K562 (cell line): ENCODE results near the gene EIF4E1B. TPM values are rescaled to one million over a fixed set of nuclear protein-coding genes. Genes with fewer than 3 reads are reported as not detected.

Experiments used
- CBFB ChIP-seq: sonication (generic); formaldehyde crosslinking; IDR thresholded peaks from 2 replicates; pipeline ENCODE4 v1.4.0; 2020; ENCODE audit warnings: mild to moderate bottlenecking, missing genetic modification reagents
- CLOCK ChIP-seq: fragments of 250-450 bp; sonication (Bioruptor Pico); IDR thresholded peaks from 2 replicates; pipeline ENCODE4 v1.4.0; 2020; ENCODE audit warnings: mild to moderate bottlenecking, moderate library complexity, borderline replicate concordance
- HDGF ChIP-seq: fragments of 450-650 bp; IDR thresholded peaks from 2 replicates; pipeline ENCODE4 v1.6.1; 2016
- HSF4 ChIP-seq: fragments of 250-450 bp; sonication (Bioruptor Pico); IDR thresholded peaks from 2 replicates; pipeline ENCODE4 v2.1.2; 2022; ENCODE audit warnings: mild to moderate bottlenecking, moderate library complexity, borderline replicate concordance
- IRF1 ChIP-seq: sonication (generic); formaldehyde crosslinking; IDR thresholded peaks from 2 replicates; pipeline ENCODE4 v1.8.0; 2022; ENCODE audit warnings: missing genetic modification reagents, mild to moderate bottlenecking, borderline replicate concordance
- NCOR1 ChIP-seq: fragments of 450-650 bp; IDR thresholded peaks from 2 replicates; pipeline ENCODE4 v1.6.1; 2016; ENCODE audit warnings: mild to moderate bottlenecking, moderate library complexity
- NONO ChIP-seq, 2 experiments: fragments of 200-400 bp in 1 of 2; fragments of 450-650 bp in 1 of 2; formaldehyde crosslinking in 1 of 2; IDR thresholded peaks; 2 replicates each; pipeline ENCODE4 v1.6.1; 2017; ENCODE audit warnings: low read depth in 2 of 2, mild to moderate bottlenecking in 2 of 2, moderate library complexity in 2 of 2, low read length in 1 of 2
- RBM17 ChIP-seq: fragments of 200-400 bp; formaldehyde crosslinking; IDR thresholded peaks from 2 replicates; pipeline ENCODE4 v1.6.1; 2017; ENCODE audit warnings: low read depth, mild to moderate bottlenecking, low read length, borderline replicate concordance
- SNAPC5 ChIP-seq: fragments of 250-450 bp; sonication (Bioruptor Pico); IDR thresholded peaks from 2 replicates; pipeline ENCODE4 v1.8.0; 2021; ENCODE audit warnings: moderate library complexity, mild to moderate bottlenecking, inconsistent platforms
- ZNF589 ChIP-seq: fragments of 200-800 bp; sonication (Bioruptor generic); IDR thresholded peaks from 2 replicates; pipeline ENCODE4 v1.6.1; 2016; ENCODE audit warnings: low read depth, missing genetic modification characterization, missing compliant biosample characterization
- ZSCAN29 ChIP-seq: fragments of 450-650 bp; IDR thresholded peaks from 2 replicates; pipeline ENCODE4 v1.6.1; 2017
- polyA plus RNA-seq, 8 experiments: library from polyadenylated mRNA; depleted of rRNA in 4 of 8; stranded (reverse) in 5 of 8; unstranded in 3 of 8; fragments of >200 nt; fragmentation: Nextera tagmentation in 2 of 8; fragmentation: Illumina TruSeq in 1 of 8; extraction: Ambion mirVana in 2 of 8; extraction: Trizol in 1 of 8; gene quantifications; 2 replicates each; pipeline versions ENCODE4 v1.2.1 to v1.2.3, GENCODE V29; 2011 to 2014; ENCODE audit warnings: inconsistent platforms in 1 of 8, missing spikeins in 1 of 8
- total RNA-seq, 7 experiments: library from RNA; depleted of rRNA in 6 of 7; stranded (reverse); fragments of >200 nt in 6 of 7; fragmentation: Illumina TruSeq in 2 of 7; extraction: Trizol in 2 of 7; gene quantifications; 2 replicates each; pipeline versions ENCODE4 v1.2.1 to v1.2.3, GENCODE V29; 2011 to 2021; ENCODE audit warnings: low replicate concordance in 1 of 7
- TF ChIP-seq, protein P1 (sequence below), 2 experiments: IDR thresholded peaks in 1 of 2; conservative IDR thresholded peaks in 1 of 2; 2 replicates each; pipeline ENCODE4 v1.6.1; 2016; ENCODE audit warnings: low read depth in 2 of 2, mild to moderate bottlenecking in 1 of 2, missing compliant biosample characterization in 1 of 2, missing genetic modification characterization in 1 of 2, moderate library complexity in 1 of 2
- TF ChIP-seq, protein P2 (sequence below): fragments of 250-450 bp; sonication (Bioruptor Pico); IDR thresholded peaks from 2 replicates; pipeline ENCODE4 v1.8.0; 2022; ENCODE audit warnings: moderate library complexity, mild to moderate bottlenecking, inconsistent platforms
- TF ChIP-seq, protein P3 (sequence below): fragments of 450-650 bp; IDR thresholded peaks from 2 replicates; pipeline ENCODE4 v1.6.1; 2017; ENCODE audit warnings: antibody characterized with exemption
- TF ChIP-seq, protein P4 (sequence below): fragments of 250-450 bp; sonication (Bioruptor Pico); IDR thresholded peaks from 2 replicates; pipeline ENCODE4 v1.4.0; 2020; ENCODE audit warnings: mild to moderate bottlenecking, moderate library complexity

Gene EIF4E1B
- total and polyA plus RNA-seq, 9 of the 15 experiments (the other 6 are each of a cell fraction or from before 2014, with no cell fraction given) = not detected

DNA sequence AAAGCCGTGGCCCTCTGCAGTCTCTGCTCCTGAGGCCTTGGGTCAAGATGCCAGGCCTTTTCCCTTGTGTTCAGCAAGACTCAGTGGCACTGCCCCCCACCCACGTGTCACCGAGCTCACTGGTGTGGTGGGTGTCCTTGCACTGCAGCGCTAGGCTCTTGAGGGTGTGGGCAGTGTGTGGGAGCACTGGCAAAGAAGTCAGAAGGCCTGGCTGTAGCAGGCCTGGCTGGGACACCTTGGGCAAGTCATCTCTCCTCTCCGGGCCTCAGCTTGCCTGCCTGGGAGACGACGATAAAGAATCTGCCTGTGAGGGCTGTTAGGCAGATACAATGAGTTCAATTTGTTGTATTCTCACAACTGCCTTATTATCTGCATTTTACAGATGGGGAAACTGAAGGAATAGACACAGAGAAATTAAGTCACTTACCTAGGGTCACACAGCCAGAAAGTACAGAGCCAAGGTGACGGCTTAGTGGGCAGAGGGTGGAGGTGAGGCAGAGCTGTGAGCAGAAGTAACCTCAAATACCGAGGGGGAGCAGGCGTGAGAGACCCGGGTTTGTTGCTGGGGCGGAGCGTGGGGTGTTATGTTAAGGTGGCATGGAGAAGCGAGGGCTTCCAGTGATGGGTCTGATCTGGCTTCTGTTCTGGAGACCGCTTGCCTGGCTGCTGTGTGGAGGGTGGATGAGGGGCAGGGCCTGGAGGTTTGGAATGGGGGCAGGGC is 18.2 kb downstream of the EIF4E1B start (continued):
- TF ChIP-seq, protein P1, sequence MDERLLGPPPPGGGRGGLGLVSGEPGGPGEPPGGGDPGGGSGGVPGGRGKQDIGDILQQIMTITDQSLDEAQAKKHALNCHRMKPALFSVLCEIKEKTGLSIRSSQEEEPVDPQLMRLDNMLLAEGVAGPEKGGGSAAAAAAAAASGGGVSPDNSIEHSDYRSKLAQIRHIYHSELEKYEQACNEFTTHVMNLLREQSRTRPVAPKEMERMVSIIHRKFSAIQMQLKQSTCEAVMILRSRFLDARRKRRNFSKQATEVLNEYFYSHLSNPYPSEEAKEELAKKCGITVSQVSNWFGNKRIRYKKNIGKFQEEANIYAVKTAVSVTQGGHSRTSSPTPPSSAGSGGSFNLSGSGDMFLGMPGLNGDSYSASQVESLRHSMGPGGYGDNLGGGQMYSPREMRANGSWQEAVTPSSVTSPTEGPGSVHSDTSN (CRISPR knock-in tag; IDR thresholded peaks at IDR 0.05; ENCODE audit: low read depth) = no peak
- TF ChIP-seq, protein P1 (tag; conservative IDR thresholded peaks at IDR 0.05; ENCODE audit: low read depth) = no peak
- no peak for TF ChIP-seq RBM17
- no peak for TF ChIP-seq NONO (IDR thresholded peaks at IDR 0.05; ENCODE audit: low read depth in 2 of 2, low read length in 1 of 2)
- no peak for TF ChIP-seq HSF4 (CRISPR knock-in tag)
- TF ChIP-seq CBFB = 0 out of 2 replicates have a peak, but pooled peaks have one; percentile 70
- TF ChIP-seq, protein P2, sequence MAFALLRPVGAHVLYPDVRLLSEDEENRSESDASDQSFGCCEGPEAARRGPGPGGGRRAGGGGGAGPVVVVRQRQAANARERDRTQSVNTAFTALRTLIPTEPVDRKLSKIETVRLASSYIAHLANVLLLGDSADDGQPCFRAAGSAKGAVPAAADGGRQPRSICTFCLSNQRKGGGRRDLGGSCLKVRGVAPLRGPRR = no peak
- TF ChIP-seq, protein P3, sequence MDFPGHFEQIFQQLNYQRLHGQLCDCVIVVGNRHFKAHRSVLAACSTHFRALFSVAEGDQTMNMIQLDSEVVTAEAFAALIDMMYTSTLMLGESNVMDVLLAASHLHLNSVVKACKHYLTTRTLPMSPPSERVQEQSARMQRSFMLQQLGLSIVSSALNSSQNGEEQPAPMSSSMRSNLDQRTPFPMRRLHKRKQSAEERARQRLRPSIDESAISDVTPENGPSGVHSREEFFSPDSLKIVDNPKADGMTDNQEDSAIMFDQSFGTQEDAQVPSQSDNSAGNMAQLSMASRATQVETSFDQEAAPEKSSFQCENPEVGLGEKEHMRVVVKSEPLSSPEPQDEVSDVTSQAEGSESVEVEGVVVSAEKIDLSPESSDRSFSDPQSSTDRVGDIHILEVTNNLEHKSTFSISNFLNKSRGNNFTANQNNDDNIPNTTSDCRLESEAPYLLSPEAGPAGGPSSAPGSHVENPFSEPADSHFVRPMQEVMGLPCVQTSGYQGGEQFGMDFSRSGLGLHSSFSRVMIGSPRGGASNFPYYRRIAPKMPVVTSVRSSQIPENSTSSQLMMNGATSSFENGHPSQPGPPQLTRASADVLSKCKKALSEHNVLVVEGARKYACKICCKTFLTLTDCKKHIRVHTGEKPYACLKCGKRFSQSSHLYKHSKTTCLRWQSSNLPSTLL = no peak
- TF ChIP-seq HDGF = no peak
- no peak for TF ChIP-seq CLOCK (CRISPR knock-in tag)
- no peak for TF ChIP-seq ZSCAN29
- TF ChIP-seq ZNF589 (CRISPR knock-in tag) = no peak
- no peak for TF ChIP-seq SNAPC5 (CRISPR knock-in tag)
- TF ChIP-seq, protein P4, sequence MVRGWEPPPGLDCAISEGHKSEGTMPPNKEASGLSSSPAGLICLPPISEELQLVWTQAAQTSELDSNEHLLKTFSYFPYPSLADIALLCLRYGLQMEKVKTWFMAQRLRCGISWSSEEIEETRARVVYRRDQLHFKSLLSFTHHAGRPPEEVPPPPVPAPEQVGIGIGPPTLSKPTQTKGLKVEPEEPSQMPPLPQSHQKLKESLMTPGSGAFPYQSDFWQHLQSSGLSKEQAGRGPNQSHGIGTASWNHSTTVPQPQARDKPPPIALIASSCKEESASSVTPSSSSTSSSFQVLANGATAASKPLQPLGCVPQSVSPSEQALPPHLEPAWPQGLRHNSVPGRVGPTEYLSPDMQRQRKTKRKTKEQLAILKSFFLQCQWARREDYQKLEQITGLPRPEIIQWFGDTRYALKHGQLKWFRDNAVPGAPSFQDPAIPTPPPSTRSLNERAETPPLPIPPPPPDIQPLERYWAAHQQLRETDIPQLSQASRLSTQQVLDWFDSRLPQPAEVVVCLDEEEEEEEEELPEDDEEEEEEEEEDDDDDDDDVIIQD (CRISPR knock-in tag) = no peak
- TF ChIP-seq IRF1 (CRISPR knock-in tag) = no peak
- peak; percentile 94 for TF ChIP-seq NCOR1
